Measurements from ENCODE around the gene ASAP2. TPM values are rescaled to one million over a fixed set of nuclear protein-coding genes. Genes with fewer than 3 reads are reported as not detected.

ASAP2 gene
- total RNA-seq, 1 experiment from 2014 or later: 12.6 TPM

DNA sequence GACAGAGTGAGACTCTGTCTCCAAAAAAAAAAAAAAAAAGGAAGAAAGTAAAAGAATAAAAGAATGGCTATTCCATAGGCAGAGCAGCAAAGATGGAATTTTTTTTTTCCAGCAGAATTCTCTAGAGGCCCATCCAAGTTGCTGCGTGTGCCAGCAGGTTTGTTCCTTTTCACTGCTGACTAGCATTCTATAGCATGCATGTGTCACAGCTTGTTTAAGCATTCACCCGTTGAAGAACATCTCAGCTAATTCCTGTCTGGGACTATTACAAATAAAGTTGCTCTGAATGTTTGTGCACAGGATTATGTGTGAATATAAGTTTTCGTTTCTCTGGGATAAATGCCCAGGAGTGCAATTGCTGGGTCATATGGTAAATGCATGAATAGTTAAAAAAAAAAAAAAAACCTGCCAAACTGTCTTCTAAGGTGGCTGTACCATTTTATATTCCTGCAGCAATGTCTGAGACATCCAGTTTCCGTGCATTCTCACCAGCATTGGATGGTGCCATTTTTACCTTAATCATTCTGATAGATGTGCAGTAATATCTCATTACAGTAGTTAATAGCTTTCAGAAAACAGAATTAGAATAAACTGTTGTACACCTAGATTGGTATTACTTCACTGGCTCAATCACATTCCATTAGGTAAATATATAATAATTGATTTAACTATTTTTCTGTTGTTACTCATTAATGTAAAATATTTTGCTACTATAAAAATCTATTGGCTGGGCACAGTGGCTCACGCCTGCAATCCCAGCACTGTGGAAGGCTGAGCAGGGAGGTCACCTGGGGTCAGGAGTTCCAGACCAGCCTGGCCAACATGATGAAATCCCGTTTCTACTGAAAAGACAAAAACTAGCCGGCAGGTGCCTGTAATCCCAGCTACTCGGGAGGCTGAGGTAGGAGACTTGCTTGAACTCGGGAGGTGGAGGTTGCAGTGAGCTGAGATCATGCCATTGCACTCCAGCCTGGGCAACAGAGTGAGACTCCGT is 47.5 kb upstream of the ASAP2 start:
- H3K18ac ChIP-seq (ENCODE audit: insufficient read length, low read depth, low read length): no peak overlapping the region

More for the DNA sequence above, 47.5 kb upstream of the ASAP2 start:
- H3K56ac ChIP-seq (ENCODE audit: insufficient read length, low read depth, low read length): no peak overlapping the region
- WGBS (ENCODE audit: extremely low coverage, insufficient read length, low lambda C conversion rate): no CpG with 5 or more reads among the region's 10 CpGs
- H4K20me1 ChIP-seq (ENCODE audit: control insufficient read depth, insufficient read depth, insufficient read length): no peaks in the 10 kb centered on the region
- no peak overlapping the region for H3K9ac ChIP-seq (ENCODE audit: extremely low read depth, insufficient read length, low read length)
- H3K27me3 ChIP-seq (ENCODE audit: insufficient read depth, low read length): no peaks in the 10 kb centered on the region
- no peak overlapping the region for H2AFZ ChIP-seq (ENCODE audit: low read length)
- H3K36me3 Mint-ChIP-seq (ENCODE audit: insufficient read depth in 1 of 3, low read depth in 3 of 3): no peaks in the 10 kb centered on the region
- no peak overlapping the region for H3K14ac ChIP-seq (ENCODE audit: insufficient read depth, low read length)
- no peak overlapping the region for H2BK5ac ChIP-seq (ENCODE audit: insufficient read length, low read length)
- TF ChIP-seq, protein P1, sequence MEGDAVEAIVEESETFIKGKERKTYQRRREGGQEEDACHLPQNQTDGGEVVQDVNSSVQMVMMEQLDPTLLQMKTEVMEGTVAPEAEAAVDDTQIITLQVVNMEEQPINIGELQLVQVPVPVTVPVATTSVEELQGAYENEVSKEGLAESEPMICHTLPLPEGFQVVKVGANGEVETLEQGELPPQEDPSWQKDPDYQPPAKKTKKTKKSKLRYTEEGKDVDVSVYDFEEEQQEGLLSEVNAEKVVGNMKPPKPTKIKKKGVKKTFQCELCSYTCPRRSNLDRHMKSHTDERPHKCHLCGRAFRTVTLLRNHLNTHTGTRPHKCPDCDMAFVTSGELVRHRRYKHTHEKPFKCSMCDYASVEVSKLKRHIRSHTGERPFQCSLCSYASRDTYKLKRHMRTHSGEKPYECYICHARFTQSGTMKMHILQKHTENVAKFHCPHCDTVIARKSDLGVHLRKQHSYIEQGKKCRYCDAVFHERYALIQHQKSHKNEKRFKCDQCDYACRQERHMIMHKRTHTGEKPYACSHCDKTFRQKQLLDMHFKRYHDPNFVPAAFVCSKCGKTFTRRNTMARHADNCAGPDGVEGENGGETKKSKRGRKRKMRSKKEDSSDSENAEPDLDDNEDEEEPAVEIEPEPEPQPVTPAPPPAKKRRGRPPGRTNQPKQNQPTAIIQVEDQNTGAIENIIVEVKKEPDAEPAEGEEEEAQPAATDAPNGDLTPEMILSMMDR (conservative IDR thresholded peaks at IDR 0.05): no peak
- no peak overlapping the region for H3K4me3 Mint-ChIP-seq
- H3K23me2 ChIP-seq (ENCODE audit: insufficient read length, low read depth, low read length, poor library complexity, severe bottlenecking): no peaks in the 10 kb centered on the region
- H3K4ac ChIP-seq (ENCODE audit: low read depth, low read length): no peak overlapping the region
- no peaks in the 10 kb centered on the region; a peak in 1 of 5 replicates for H3K9me3 Mint-ChIP-seq
- no peak overlapping the region for H3K4me2 ChIP-seq (ENCODE audit: insufficient read depth, insufficient read length, low read length)
- H3K27ac ChIP-seq (ENCODE audit: insufficient read length, low read depth, low read length): no peak overlapping the region
- no peak for DNase-seq
- no peak overlapping the region for H2BK15ac ChIP-seq (ENCODE audit: low read depth, low read length)
- H3K4me1 ChIP-seq (ENCODE audit: insufficient read depth, low read length): no peaks in the 10 kb centered on the region
- H3K4me1 Mint-ChIP-seq: no peaks in the 10 kb centered on the region
- no peak overlapping the region for H3T11ph ChIP-seq (ENCODE audit: low read length)
- H4K91ac ChIP-seq (ENCODE audit: insufficient read length, low read depth, low read length): no peak overlapping the region
- no peak overlapping the region for H4K8ac ChIP-seq (replicated peaks; ENCODE audit: insufficient read length, low read depth, low read length)
- no peaks in the 10 kb centered on the region for H3K79me2 ChIP-seq (ENCODE audit: insufficient read depth, low read length)
- H2BK20ac ChIP-seq (ENCODE audit: low read depth, low read length, poor library complexity, severe bottlenecking): no peak overlapping the region
- no peaks in the 10 kb centered on the region for H3K79me1 ChIP-seq (ENCODE audit: insufficient read depth, low read depth, low read length, poor library complexity, severe bottlenecking)
- H2BK12ac ChIP-seq (ENCODE audit: insufficient read length, low read depth, low read length): no peak overlapping the region
- no peaks in the 10 kb centered on the region for H3K9me3 ChIP-seq (ENCODE audit: control insufficient read depth, low read depth, low read length)
- H3K23ac ChIP-seq (ENCODE audit: insufficient read length, low read depth, low read length): no peak overlapping the region
- peaks cover 5% of the 10 kb centered on the region for H3K27me3 Mint-ChIP-seq (ENCODE audit: low read depth)
- H2AK5ac ChIP-seq (ENCODE audit: insufficient read length, low read length): no peak overlapping the region
- H4K5ac ChIP-seq (ENCODE audit: insufficient read length, low read depth, low read length): no peak overlapping the region
- no peak overlapping the region for H2BK120ac ChIP-seq (ENCODE audit: low read depth, low read length, poor library complexity, severe bottlenecking)
- no peak overlapping the region for H3K27ac Mint-ChIP-seq

Measured in H9 (cell line).